GM23338 (cell line): ENCODE measurements around the gene PAMR1. TPM values are rescaled to one million over a fixed set of nuclear protein-coding genes. Genes with fewer than 3 reads are reported as not detected.

Source experiments
- ATAC-seq: fragments of 200-7000 bp; cut with Tn5 transposase; 3 replicates; pipeline ENCODE4 v1.9.1; 2020
- DNase-seq: peaks from one replicate; pipeline ENCODE4 v3.0.0-alpha.2; 2015; ENCODE audit warnings: low spot score
- H2AFZ ChIP-seq: fragments of 200-600 bp; sonication (generic); 2 replicates; pipeline ENCODE4 v1.8.0; 2016; ENCODE audit warnings: antibody characterized with exemption, mild to moderate bottlenecking, moderate library complexity
- H3F3A ChIP-seq: fragments of 200-600 bp; sonication (generic); replicated peaks from 2 replicates; pipeline ENCODE4 v1.8.0; 2017; ENCODE audit warnings: antibody characterized with exemption, mixed run types, low read depth
- H3K27ac ChIP-seq: fragments of 200-600 bp; sonication (generic); 2 replicates; pipeline ENCODE4 v1.6.1; 2016; ENCODE audit warnings: low read depth
- H3K27me3 ChIP-seq: fragments of 200-600 bp; sonication (generic); 2 replicates; pipeline ENCODE4 v1.8.0; 2016; ENCODE audit warnings: mild to moderate bottlenecking, mixed run types, moderate library complexity; ENCODE audit not compliant: insufficient read depth
- H3K36me3 ChIP-seq: fragments of 200-600 bp; sonication (generic); 2 replicates; pipeline ENCODE4 v1.8.0; 2016; ENCODE audit warnings: mild to moderate bottlenecking; ENCODE audit not compliant: insufficient read depth
- H3K4me1 ChIP-seq: fragments of 200-600 bp; sonication (generic); 2 replicates; pipeline ENCODE4 v1.8.0; 2016; ENCODE audit warnings: mild to moderate bottlenecking, moderate library complexity; ENCODE audit not compliant: insufficient read depth
- H3K4me2 ChIP-seq: fragments of 200-600 bp; sonication (generic); 2 replicates; pipeline ENCODE4 v1.7.1; 2017; ENCODE audit warnings: mixed run types
- H3K4me3 ChIP-seq: fragments of 200-600 bp; sonication (generic); 2 replicates; pipeline ENCODE4 v1.6.1; 2016; ENCODE audit warnings: mixed run types
- H3K79me2 ChIP-seq: fragments of 200-600 bp; sonication (generic); replicated peaks from 2 replicates; pipeline ENCODE4 v1.8.0; 2017; ENCODE audit warnings: mild to moderate bottlenecking; ENCODE audit not compliant: insufficient read depth
- H3K9me2 ChIP-seq: fragments of 200-600 bp; sonication (generic); 2 replicates; pipeline ENCODE4 v1.8.0; 2017; ENCODE audit not compliant: insufficient read depth
- H4K20me1 ChIP-seq: fragments of 200-600 bp; sonication (generic); replicated peaks from 2 replicates; pipeline ENCODE4 v1.8.0; 2017; ENCODE audit warnings: mild to moderate bottlenecking; ENCODE audit not compliant: insufficient read depth
- H3K27ac Mint-ChIP-seq: 2 replicates; pipeline ENCODE4 v1.8.0; 2020; ENCODE audit warnings: inconsistent platforms, mild to moderate bottlenecking, moderate library complexity, mixed read lengths
- H3K27me3 Mint-ChIP-seq: 3 replicates; pipeline ENCODE4 v1.8.0; 2022; ENCODE audit warnings: low read depth, mild to moderate bottlenecking, moderate library complexity, mixed read lengths, inconsistent platforms; ENCODE audit not compliant: insufficient read depth, poor library complexity
- H3K36me3 Mint-ChIP-seq: 3 replicates; pipeline ENCODE4 v1.8.0; 2021; ENCODE audit warnings: low read depth, mild to moderate bottlenecking, inconsistent platforms, moderate library complexity, mixed read lengths
- H3K4me1 Mint-ChIP-seq: 3 replicates; pipeline ENCODE4 v1.8.0; 2020; ENCODE audit warnings: mild to moderate bottlenecking, inconsistent platforms, mixed read lengths
- H3K4me3 Mint-ChIP-seq: 3 replicates; pipeline ENCODE4 v1.8.0; 2021; ENCODE audit warnings: moderate library complexity, mild to moderate bottlenecking, inconsistent platforms, mixed read lengths
- H3K9me3 Mint-ChIP-seq: 3 replicates; pipeline ENCODE4 v1.8.0; 2020; ENCODE audit warnings: moderate library complexity, mild to moderate bottlenecking, inconsistent platforms, mixed read lengths
- CREB1 ChIP-seq: fragments of 250-450 bp; sonication (Bioruptor Pico); IDR thresholded peaks from 2 replicates; pipeline ENCODE4 v1.5.0; 2020; ENCODE audit warnings: low read depth, mild to moderate bottlenecking, moderate library complexity
- EZH2phosphoT487 ChIP-seq: fragments of 200-600 bp; sonication (generic); IDR thresholded peaks from one replicate; pipeline ENCODE4 v1.8.1; 2018; ENCODE audit warnings: antibody characterized with exemption; ENCODE audit not compliant: unreplicated experiment
- POLR2AphosphoS5 ChIP-seq: IDR thresholded peaks from 2 replicates; pipeline ENCODE4 v1.6.1; 2016; ENCODE audit warnings: antibody characterized with exemption, low read depth
- STAT1 ChIP-seq: IDR thresholded peaks from one replicate; pipeline ENCODE4 v1.6.1; 2016; ENCODE audit warnings: antibody characterized with exemption; ENCODE audit not compliant: unreplicated experiment
- ZNF114 ChIP-seq: fragments of 250-450 bp; sonication (Bioruptor Pico); IDR thresholded peaks from 2 replicates; pipeline ENCODE4 v1.5.0; 2020; ENCODE audit warnings: mild to moderate bottlenecking, moderate library complexity
- ZNF331 ChIP-seq: fragments of 250-450 bp; sonication (Bioruptor Pico); IDR thresholded peaks from 2 replicates; pipeline ENCODE4 v1.5.0; 2020; ENCODE audit warnings: low read depth, mild to moderate bottlenecking, moderate library complexity
- polyA plus RNA-seq: library from polyadenylated mRNA; unstranded; fragments of >200 nt; fragmentation: Nextera tagmentation; extraction: Ambion mirVana; gene quantifications from 2 replicates; pipeline ENCODE4 v1.2.1, GENCODE V29; 2016
- total RNA-seq: library from RNA; depleted of rRNA; stranded (reverse); fragments of >200 nt; shearing (Covaris generic); gene quantifications from 2 replicates; pipeline ENCODE4 v1.2.3, GENCODE V29; 2014
- TF ChIP-seq, protein P1 (sequence below): IDR thresholded peaks from one replicate; pipeline ENCODE4 v1.6.1; 2018; ENCODE audit warnings: antibody characterized with exemption; ENCODE audit not compliant: unreplicated experiment
- TF ChIP-seq, protein P2 (sequence below): IDR thresholded peaks from 2 replicates; pipeline ENCODE4 v1.6.1; 2016; ENCODE audit warnings: antibody characterized with exemption
- TF ChIP-seq, protein P3 (sequence below), 2 experiments: fragments of 200-600 bp in 1 of 2; sonication (generic) in 1 of 2; conservative IDR thresholded peaks; 2 replicates each; pipeline versions ENCODE4 v1.5.1 to v1.6.1; 2016 to 2017; ENCODE audit warnings: antibody characterized with exemption in 2 of 2, low read depth in 2 of 2, mild to moderate bottlenecking in 2 of 2, moderate library complexity in 1 of 2

The PAMR1 gene
- total and polyA plus RNA-seq, 2 experiments from 2014 or later: 1.6 to 3.1 TPM

DNA sequence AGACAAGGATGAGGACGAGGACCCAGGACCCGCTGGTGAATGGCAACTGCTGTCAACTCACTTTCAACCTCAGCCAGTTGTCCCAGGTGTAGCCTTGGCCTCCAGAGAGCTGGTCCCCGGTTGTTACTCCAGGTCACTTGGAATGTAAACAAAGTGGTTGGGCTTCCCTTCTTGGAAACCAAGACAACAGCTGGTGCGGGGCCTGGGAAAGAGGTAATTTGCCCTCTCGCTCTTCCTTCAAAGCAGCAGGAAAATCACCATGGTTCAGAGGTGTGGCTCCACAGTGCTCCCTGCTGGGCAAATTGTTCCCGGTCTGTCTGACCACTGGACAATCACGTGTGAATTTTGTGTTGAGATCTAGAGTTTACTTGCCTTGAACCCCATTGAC lies 121.0 kb downstream of the PAMR1 start (continued):
- TF ChIP-seq, protein P1, sequence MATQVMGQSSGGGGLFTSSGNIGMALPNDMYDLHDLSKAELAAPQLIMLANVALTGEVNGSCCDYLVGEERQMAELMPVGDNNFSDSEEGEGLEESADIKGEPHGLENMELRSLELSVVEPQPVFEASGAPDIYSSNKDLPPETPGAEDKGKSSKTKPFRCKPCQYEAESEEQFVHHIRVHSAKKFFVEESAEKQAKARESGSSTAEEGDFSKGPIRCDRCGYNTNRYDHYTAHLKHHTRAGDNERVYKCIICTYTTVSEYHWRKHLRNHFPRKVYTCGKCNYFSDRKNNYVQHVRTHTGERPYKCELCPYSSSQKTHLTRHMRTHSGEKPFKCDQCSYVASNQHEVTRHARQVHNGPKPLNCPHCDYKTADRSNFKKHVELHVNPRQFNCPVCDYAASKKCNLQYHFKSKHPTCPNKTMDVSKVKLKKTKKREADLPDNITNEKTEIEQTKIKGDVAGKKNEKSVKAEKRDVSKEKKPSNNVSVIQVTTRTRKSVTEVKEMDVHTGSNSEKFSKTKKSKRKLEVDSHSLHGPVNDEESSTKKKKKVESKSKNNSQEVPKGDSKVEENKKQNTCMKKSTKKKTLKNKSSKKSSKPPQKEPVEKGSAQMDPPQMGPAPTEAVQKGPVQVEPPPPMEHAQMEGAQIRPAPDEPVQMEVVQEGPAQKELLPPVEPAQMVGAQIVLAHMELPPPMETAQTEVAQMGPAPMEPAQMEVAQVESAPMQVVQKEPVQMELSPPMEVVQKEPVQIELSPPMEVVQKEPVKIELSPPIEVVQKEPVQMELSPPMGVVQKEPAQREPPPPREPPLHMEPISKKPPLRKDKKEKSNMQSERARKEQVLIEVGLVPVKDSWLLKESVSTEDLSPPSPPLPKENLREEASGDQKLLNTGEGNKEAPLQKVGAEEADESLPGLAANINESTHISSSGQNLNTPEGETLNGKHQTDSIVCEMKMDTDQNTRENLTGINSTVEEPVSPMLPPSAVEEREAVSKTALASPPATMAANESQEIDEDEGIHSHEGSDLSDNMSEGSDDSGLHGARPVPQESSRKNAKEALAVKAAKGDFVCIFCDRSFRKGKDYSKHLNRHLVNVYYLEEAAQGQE: no peak
- no peak for TF ChIP-seq CREB1
- TF ChIP-seq, protein P2, sequence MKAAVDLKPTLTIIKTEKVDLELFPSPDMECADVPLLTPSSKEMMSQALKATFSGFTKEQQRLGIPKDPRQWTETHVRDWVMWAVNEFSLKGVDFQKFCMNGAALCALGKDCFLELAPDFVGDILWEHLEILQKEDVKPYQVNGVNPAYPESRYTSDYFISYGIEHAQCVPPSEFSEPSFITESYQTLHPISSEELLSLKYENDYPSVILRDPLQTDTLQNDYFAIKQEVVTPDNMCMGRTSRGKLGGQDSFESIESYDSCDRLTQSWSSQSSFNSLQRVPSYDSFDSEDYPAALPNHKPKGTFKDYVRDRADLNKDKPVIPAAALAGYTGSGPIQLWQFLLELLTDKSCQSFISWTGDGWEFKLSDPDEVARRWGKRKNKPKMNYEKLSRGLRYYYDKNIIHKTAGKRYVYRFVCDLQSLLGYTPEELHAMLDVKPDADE: no peak
- no peak for TF ChIP-seq STAT1
- no peak for TF ChIP-seq ZNF114 (CRISPR knock-in tag)
- no peak for TF ChIP-seq EZH2phosphoT487
- TF ChIP-seq, protein P3, sequence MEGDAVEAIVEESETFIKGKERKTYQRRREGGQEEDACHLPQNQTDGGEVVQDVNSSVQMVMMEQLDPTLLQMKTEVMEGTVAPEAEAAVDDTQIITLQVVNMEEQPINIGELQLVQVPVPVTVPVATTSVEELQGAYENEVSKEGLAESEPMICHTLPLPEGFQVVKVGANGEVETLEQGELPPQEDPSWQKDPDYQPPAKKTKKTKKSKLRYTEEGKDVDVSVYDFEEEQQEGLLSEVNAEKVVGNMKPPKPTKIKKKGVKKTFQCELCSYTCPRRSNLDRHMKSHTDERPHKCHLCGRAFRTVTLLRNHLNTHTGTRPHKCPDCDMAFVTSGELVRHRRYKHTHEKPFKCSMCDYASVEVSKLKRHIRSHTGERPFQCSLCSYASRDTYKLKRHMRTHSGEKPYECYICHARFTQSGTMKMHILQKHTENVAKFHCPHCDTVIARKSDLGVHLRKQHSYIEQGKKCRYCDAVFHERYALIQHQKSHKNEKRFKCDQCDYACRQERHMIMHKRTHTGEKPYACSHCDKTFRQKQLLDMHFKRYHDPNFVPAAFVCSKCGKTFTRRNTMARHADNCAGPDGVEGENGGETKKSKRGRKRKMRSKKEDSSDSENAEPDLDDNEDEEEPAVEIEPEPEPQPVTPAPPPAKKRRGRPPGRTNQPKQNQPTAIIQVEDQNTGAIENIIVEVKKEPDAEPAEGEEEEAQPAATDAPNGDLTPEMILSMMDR (conservative IDR thresholded peaks at IDR 0.05; ENCODE audit: low read depth in 2 of 2): peak; percentile 78 to 80
- TF ChIP-seq POLR2AphosphoS5: no peak
- no peak for TF ChIP-seq ZNF331

DNA sequence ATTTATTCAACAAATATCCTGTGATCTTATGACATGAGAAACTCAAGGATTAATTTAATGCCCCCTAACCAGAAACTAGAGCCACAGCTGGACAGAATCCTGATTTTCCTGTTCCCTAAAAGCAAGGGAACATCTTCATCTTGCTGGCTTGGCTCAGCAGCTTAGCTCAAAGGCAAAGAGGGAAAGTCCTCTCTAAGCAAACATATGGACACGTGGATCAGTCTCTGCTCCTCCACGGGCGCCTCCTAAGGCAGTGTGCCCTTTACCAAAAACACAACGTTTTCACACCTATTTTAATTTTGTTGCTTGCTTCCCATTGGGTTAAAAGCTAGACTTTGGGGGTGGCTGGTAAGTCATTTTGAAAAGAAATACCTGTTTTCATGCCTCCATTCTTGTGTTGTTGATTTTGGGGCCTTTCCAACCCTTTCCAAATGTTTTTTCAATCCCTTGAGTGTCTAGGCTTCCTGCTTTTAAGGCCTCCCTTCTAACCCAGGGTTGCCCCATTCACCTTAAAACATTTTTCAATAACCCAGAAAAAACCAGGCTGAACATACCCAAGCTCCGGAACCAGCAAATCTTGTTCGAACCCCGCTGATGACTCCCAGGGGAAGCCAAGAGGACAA lies 121.5 kb downstream of the PAMR1 start:
- Histone ChIP-seq H3K79me2 (no peaks in the 10 kb centered on the region), H3K4me1 (peaks cover 17% of the 10 kb centered on the region; the same call in 1 of the 2 replicates), H3K27me3 (no peaks in the 10 kb centered on the region), H3K4me2 (no peak overlapping the region), H3K9me2 (no peaks in the 10 kb centered on the region), H3K36me3 (no peaks in the 10 kb centered on the region), H4K20me1 (no peaks in the 10 kb centered on the region; the same call in 1 of the 2 replicates), H3K27ac (no peak overlapping the region), H3K4me3 (no peak overlapping the region), H3F3A (no peaks in the 10 kb centered on the region), H2AFZ (no peak overlapping the region)
- no peak for ATAC-seq
- H3K36me3 Mint-ChIP-seq: no peaks in the 10 kb centered on the region
- no peak overlapping the region for H3K4me3 Mint-ChIP-seq
- H3K4me1 Mint-ChIP-seq: peaks cover 21% of the 10 kb centered on the region
- DNase-seq: no peak
- peaks cover 3% of the 10 kb centered on the region for H3K27me3 Mint-ChIP-seq
- H3K27ac Mint-ChIP-seq: no peak overlapping the region
- H3K9me3 Mint-ChIP-seq: no peaks in the 10 kb centered on the region
- no peak for TF ChIP-seq POLR2AphosphoS5
